Mucosa of descending colon (tissue), 3 donors: Measurements from ENCODE around the gene CCL16. TPM values are rescaled to one million over a fixed set of nuclear protein-coding genes. Genes with fewer than 3 reads are reported as not detected.
"Not testable (repeated sequence)": the region's sequence is repeated elsewhere in the genome, so short reads cannot be mapped to it uniquely, and the experiment has no call there.

ENCODE experiments used
- ATAC-seq: fragments of 200-7000 bp; cut with Tn5 transposase; one replicate; pipeline ENCODE4 v1.9.1; 2020; ENCODE audit warnings: mild to moderate bottlenecking, moderate library complexity
- DNase-seq, 3 donors: peaks; one replicate each; pipeline ENCODE4 v3.0.0-alpha.2; 2020
- H3K36me3 ChIP-seq: fragments of 200-600 bp; one replicate; pipeline ENCODE4 v1.8.0; 2021; ENCODE audit warnings: low read depth, mild to moderate bottlenecking
- H3K4me1 ChIP-seq: fragments of 200-600 bp; one replicate; pipeline ENCODE4 v1.8.0; 2021; ENCODE audit warnings: low read depth, mild to moderate bottlenecking
- H3K4me3 ChIP-seq: fragments of 200-600 bp; one replicate; pipeline ENCODE4 v1.8.0; 2021; ENCODE audit warnings: mild to moderate bottlenecking
- H3K9me3 ChIP-seq: fragments of 200-600 bp; one replicate; pipeline ENCODE4 v1.8.0; 2021; ENCODE audit warnings: mild to moderate bottlenecking
- intact Hi-C, 2 donors: fragments of 100-400 bp; cut with DNase I in 1 of 2; cut with micrococcal nuclease in 1 of 2; formaldehyde crosslinking; loops; one replicate each; pipeline versions ENCODE4 v1.11.0 to v1.11.1; 2022; cut with DNase I, micrococcal nuclease
- total RNA-seq, 3 donors: library from RNA; stranded (reverse); fragmentation: NEBNext Ultra II Directional in 2 of 3; extraction: Animal tissue kit (Norgen Biotek cat#: 25700) in 2 of 3; gene quantifications; one replicate each; pipeline versions ENCODE4 v1.2.1 to v1.2.4, GENCODE V29; 2021 to 2023
- TF ChIP-seq, protein P1 (sequence below): fragments of 200-600 bp; IDR thresholded peaks from one replicate; pipeline ENCODE4 v1.8.0; 2022; ENCODE audit warnings: antibody characterized with exemption, mild to moderate bottlenecking
- donor health status: DM: no; HTN: no; CAD: no; lungs with moderate emphysema.
- donor health status: DM: no; HTN: no; CAD: no.
- donor health status: DM: no; HTN: yes; CAD: no.

The CCL16 gene
- total RNA-seq, 3 donors from 2014 or later = 0.20 to 0.44 TPM; not detected in 1

GRCh38 chr17:35998756-35999155, 17.5 kb upstream of the CCL16 start:
- no peaks in the 10 kb centered on the region for H3K9me3 ChIP-seq
- TF ChIP-seq, protein P1, sequence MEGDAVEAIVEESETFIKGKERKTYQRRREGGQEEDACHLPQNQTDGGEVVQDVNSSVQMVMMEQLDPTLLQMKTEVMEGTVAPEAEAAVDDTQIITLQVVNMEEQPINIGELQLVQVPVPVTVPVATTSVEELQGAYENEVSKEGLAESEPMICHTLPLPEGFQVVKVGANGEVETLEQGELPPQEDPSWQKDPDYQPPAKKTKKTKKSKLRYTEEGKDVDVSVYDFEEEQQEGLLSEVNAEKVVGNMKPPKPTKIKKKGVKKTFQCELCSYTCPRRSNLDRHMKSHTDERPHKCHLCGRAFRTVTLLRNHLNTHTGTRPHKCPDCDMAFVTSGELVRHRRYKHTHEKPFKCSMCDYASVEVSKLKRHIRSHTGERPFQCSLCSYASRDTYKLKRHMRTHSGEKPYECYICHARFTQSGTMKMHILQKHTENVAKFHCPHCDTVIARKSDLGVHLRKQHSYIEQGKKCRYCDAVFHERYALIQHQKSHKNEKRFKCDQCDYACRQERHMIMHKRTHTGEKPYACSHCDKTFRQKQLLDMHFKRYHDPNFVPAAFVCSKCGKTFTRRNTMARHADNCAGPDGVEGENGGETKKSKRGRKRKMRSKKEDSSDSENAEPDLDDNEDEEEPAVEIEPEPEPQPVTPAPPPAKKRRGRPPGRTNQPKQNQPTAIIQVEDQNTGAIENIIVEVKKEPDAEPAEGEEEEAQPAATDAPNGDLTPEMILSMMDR = no peak
- no peak for ATAC-seq
- H3K36me3 ChIP-seq = no peaks in the 10 kb centered on the region
- intact Hi-C loops = no loop called here
- H3K4me1 ChIP-seq = peaks cover 6% of the 10 kb centered on the region
- no peak overlapping the region for H3K4me3 ChIP-seq
- no peak for DNase-seq

GRCh38 chr17:35998018-35998545, 16.8 kb upstream of the CCL16 start:
- TF ChIP-seq, protein P1 = no peak
- intact Hi-C loops = no loop called here
- DNase-seq (no peak), ATAC-seq (no peak)
- H3K4me1 ChIP-seq = peaks cover 6% of the 10 kb centered on the region
- no peaks in the 10 kb centered on the region for H3K36me3 ChIP-seq
- H3K9me3 ChIP-seq = no peaks in the 10 kb centered on the region
- H3K4me3 ChIP-seq = no peak overlapping the region

DNA sequence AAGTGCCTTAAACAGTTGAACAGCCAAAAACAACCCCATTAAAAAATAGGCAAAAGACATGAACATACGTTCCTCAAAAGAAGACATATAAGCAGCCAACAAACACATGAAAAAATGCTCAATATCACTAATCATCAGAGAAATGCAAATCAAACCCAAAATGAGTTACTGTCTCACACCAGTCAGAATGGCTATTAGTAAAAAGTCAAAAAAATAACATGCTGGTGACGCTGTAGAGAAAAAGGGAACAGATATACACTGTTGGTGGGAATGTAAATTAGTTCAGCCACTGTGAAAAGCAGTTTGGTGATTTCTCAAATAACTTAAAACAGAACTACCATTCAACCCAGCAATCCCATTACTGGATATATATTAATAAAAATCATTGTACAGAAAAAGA, 14.0 kb upstream of the CCL16 start:
- H3K4me1 ChIP-seq, intact Hi-C loops, H3K9me3 ChIP-seq, H3K36me3 ChIP-seq, DNase-seq, ATAC-seq, H3K4me3 ChIP-seq: not testable (repeated sequence)

GRCh38 chr17:35991075-35991474, 9.8 kb upstream of the CCL16 start:
- ATAC-seq = peak; percentile 46
- H3K4me3 ChIP-seq = no peak overlapping the region

DNA sequence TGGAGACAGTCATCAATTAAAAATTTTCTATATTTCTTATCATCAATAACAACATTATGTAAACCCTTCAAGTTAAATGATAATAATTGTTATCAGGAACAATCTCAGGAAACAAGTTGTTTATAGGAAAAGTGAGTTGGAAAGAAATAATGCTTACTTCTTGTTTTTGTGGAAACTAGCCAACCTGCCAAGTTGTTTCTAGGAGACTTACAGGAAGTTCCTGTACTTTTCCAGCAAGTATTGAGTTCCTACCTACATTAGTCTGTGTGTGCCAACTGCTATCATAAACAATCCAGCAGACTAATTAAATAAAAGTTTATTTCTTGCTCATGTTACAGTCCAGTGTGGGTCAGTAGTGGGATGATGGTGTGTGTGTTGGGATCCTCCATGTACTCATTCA, 6.9 kb upstream of the CCL16 start:
- H3K36me3 ChIP-seq = no peaks in the 10 kb centered on the region
- peak; percentile 32 for ATAC-seq
- DNase-seq = no peak
- no peaks in the 10 kb centered on the region for H3K4me1 ChIP-seq
- H3K4me3 ChIP-seq = no peak overlapping the region
- H3K9me3 ChIP-seq = no peaks in the 10 kb centered on the region
- TF ChIP-seq, protein P1 = no peak
- intact Hi-C loops = no loop called here

More at GRCh38 chr17:35991075-35991474, 9.8 kb upstream of the CCL16 start:
- TF ChIP-seq, protein P1 = no peak
- intact Hi-C loops = no loop called here
- no peaks in the 10 kb centered on the region for H3K9me3 ChIP-seq
- no peaks in the 10 kb centered on the region for H3K4me1 ChIP-seq
- DNase-seq = no peak
- H3K36me3 ChIP-seq = no peaks in the 10 kb centered on the region

DNA sequence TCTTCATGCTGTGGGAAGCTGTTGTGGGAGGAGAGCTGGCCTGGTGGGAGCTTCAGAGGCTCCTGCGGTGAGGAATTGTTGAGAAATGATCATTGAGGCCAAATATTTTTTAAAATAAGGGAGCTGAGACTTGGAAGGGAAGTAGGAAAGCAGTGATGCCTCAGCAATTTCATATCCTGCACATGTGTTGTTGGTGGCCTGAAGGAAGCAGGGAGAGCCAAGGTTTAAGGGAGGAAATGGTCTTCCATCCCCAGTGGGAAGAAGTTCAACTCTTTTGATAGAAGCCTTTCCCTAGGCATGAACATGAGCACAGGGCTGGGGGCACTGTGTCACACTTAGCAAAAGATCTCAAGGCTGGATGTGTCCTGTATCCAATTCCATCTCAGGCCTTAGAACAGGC, 5.3 kb upstream of the CCL16 start, which contains the start of gene CCL14:
TSS of gene CCL14 (minus strand) at position 87 of the 400 bp plus-strand sequence. CDS start at position 7, 80 bp downstream.
- Histone ChIP-seq H3K9me3 (no peaks in the 10 kb centered on the region), H3K36me3 (no peaks in the 10 kb centered on the region), H3K4me3 (no peak within 1 kb of the TSS), H3K4me1 (peaks cover 5% of the 10 kb centered on the region)
- intact Hi-C loops = no loop called here
- ATAC-seq = no peak
- no peak for DNase-seq
- TF ChIP-seq, protein P1 = no peak
